Vagina (tissue), 2 donors: ENCODE results near the gene RAB37. TPM values are rescaled to one million over a fixed set of nuclear protein-coding genes. Genes with fewer than 3 reads are reported as not detected.

ENCODE experiments used
- DNase-seq, 2 donors: peaks; one replicate each; pipeline ENCODE4 v3.0.0-alpha.2; 2017; ENCODE audit errors: extremely low spot score in 2 of 2
- H3K27ac ChIP-seq: fragments of 200-600 bp; sonication (generic); one replicate; pipeline ENCODE4 v1.5.1; 2019
- H3K27me3 ChIP-seq: fragments of 200-600 bp; sonication (generic); one replicate; pipeline ENCODE4 v1.5.1; 2019
- H3K36me3 ChIP-seq, 2 donors: fragments of 200-600 bp; sonication (generic); one replicate each; pipeline ENCODE4 v1.5.1; 2017 to 2019
- H3K4me1 ChIP-seq: fragments of 200-600 bp; sonication (generic); one replicate; pipeline ENCODE4 v1.5.1; 2019
- H3K4me3 ChIP-seq, 2 donors: fragments of 200-600 bp; sonication (generic); 1 replicate in 1 of 2; 2 replicates in 1 of 2; pipeline ENCODE4 v1.5.1; 2016 to 2019
- H3K9me3 ChIP-seq: fragments of 200-600 bp; sonication (generic); one replicate; pipeline ENCODE4 v1.5.1; 2019
- CTCF ChIP-seq, 3 experiments: fragments of 450-650 bp in 2 of 3; fragments of 200-600 bp in 1 of 3; sonication (generic) in 1 of 3; IDR thresholded peaks; one replicate each; pipeline ENCODE4 v1.5.1; 2017 to 2019; ENCODE audit warnings: antibody characterized with exemption in 3 of 3, mild to moderate bottlenecking in 2 of 3, moderate library complexity in 2 of 3
- POLR2A ChIP-seq, 2 donors: fragments of 450-650 bp; IDR thresholded peaks; one replicate each; pipeline ENCODE4 v1.6.1; 2017; ENCODE audit warnings: antibody characterized with exemption in 2 of 2, mild to moderate bottlenecking in 2 of 2, moderate library complexity in 2 of 2
- POLR2AphosphoS5 ChIP-seq, 2 donors: sonication (generic); formaldehyde crosslinking; IDR thresholded peaks; one replicate each; pipeline ENCODE4 v1.9.0; 2017; ENCODE audit warnings: antibody characterized with exemption in 2 of 2, mild to moderate bottlenecking in 2 of 2, low read depth in 1 of 2; ENCODE audit not compliant: insufficient read depth in 1 of 2
- intact Hi-C: fragments of 100-400 bp; cut with DNase I; formaldehyde crosslinking; loops from one replicate; pipeline ENCODE4 v1.15.1; 2023
- total RNA-seq: library from RNA; depleted of rRNA; stranded (reverse); fragments of >200 nt; gene quantifications from one replicate; pipeline ENCODE4 v1.2.3, GENCODE V29; 2016

RAB37 gene
- total RNA-seq, 1 donor from 2014 or later = 7.1 TPM

GRCh38 chr17:74759941-74760340 lies 22.9 kb downstream of the RAB37 start:
- peak overlapping the region; percentile 85 for H3K27ac ChIP-seq
- no peak overlapping the region for H3K4me3 ChIP-seq
- peaks cover 80% of the 10 kb centered on the region for H3K4me1 ChIP-seq
- DNase-seq = no peak
- TF ChIP-seq POLR2A (IDR thresholded peaks at IDR 0.05) (no peak), CTCF (IDR thresholded peaks at IDR 0.05) (no peak)
- peaks cover 0 to 6% of the 10 kb centered on the region in 2 donors for H3K36me3 ChIP-seq
- H3K27me3 ChIP-seq = no peaks in the 10 kb centered on the region
- H3K9me3 ChIP-seq = no peaks in the 10 kb centered on the region
- intact Hi-C loops = no loop called here

GRCh38 chr17:74760404-74761105 lies 23.5 kb downstream of the RAB37 start:
- no peak for DNase-seq
- Histone ChIP-seq H3K27me3 (no peaks in the 10 kb centered on the region), H3K4me1 (peaks cover 79% of the 10 kb centered on the region), H3K36me3 (peaks cover 0 to 6% of the 10 kb centered on the region in 2 donors), H3K4me3 (no peak overlapping the region), H3K9me3 (no peaks in the 10 kb centered on the region), H3K27ac (peak overlapping the region; percentile 85)
- TF ChIP-seq POLR2A (IDR thresholded peaks at IDR 0.05) = no peak
- no peak for TF ChIP-seq POLR2AphosphoS5 (IDR thresholded peaks at IDR 0.05; ENCODE audit: insufficient read depth in 1 of 2, low read depth in 1 of 2)
- TF ChIP-seq CTCF (IDR thresholded peaks at IDR 0.05) = no peak
- intact Hi-C loops = no loop called here

- H3K27ac ChIP-seq = peak overlapping the region; percentile 85
These were observed 24.4 kb downstream of the RAB37 start for GRCh38 chr17:74761419-74761818.

GRCh38 chr17:74761931-74762330 lies 24.9 kb downstream of the RAB37 start:
- Histone ChIP-seq H3K9me3 (no peaks in the 10 kb centered on the region), H3K27ac (peak overlapping the region; percentile 85), H3K4me1 (peaks cover 85% of the 10 kb centered on the region), H3K27me3 (no peaks in the 10 kb centered on the region), H3K4me3 (no peak overlapping the region), H3K36me3 (peaks cover 0 to 6% of the 10 kb centered on the region in 2 donors)
- DNase-seq = no peak
- intact Hi-C loops = no loop called here
- TF ChIP-seq CTCF (IDR thresholded peaks at IDR 0.05) (no peak), POLR2AphosphoS5 (IDR thresholded peaks at IDR 0.05; ENCODE audit: insufficient read depth in 1 of 2, low read depth in 1 of 2) (no peak), POLR2A (IDR thresholded peaks at IDR 0.05) (no peak)

More at GRCh38 chr17:74761419-74761818, 24.4 kb downstream of the RAB37 start:
- Histone ChIP-seq H3K36me3 (peaks cover 0 to 6% of the 10 kb centered on the region in 2 donors), H3K9me3 (no peaks in the 10 kb centered on the region), H3K4me3 (no peak overlapping the region), H3K27me3 (no peaks in the 10 kb centered on the region), H3K4me1 (peaks cover 85% of the 10 kb centered on the region)
- TF ChIP-seq POLR2AphosphoS5 (IDR thresholded peaks at IDR 0.05; ENCODE audit: insufficient read depth in 1 of 2, low read depth in 1 of 2) (no peak), POLR2A (IDR thresholded peaks at IDR 0.05) (no peak), CTCF (IDR thresholded peaks at IDR 0.05) (no peak)
- intact Hi-C loops = no loop called here
- DNase-seq = no peak
